GM10266 (cell line): ENCODE results near the gene IDH3A.

Experiments used
- DNase-seq: peaks from one replicate; pipeline ENCODE4 v3.0.0; 2012; ENCODE audit errors: extremely low spot score
- TF ChIP-seq, protein P1 (sequence below): IDR thresholded peaks from 2 replicates; pipeline ENCODE4 v1.5.1; 2012; ENCODE audit warnings: mild to moderate bottlenecking, low read depth; ENCODE audit not compliant: control insufficient read depth, insufficient read depth; ENCODE audit errors: missing control alignments

IDH3A gene

DNA sequence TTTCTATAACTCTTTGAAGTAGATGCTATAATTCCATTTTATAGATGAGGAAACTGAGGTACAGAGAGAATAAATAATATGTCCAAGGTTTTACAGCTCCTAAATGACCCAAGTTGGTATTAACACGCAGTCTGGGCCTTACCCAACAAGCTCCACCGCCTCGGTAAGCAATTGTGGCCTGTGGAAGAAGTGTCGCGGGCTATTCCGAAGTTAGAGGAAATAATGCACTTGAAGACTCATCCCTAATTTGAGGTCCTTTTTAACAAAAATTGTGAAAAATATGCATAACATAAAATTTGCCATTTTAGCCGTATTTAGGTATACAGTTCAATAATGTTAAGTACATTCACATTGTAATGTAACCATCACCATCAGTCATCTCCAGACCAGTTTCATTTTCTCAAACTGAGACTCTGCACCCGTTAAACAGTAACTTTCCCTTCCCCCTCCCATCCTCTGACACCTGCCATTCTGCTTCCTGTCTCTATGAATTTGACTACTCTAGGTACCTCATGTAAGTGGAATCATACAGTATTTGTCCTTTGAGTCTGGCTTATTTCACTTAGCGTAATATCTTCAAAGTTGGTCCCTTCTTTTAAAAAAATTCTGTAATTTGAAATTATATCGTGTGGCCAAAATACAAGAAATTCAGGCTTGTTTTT lies 18.2 kb downstream of the IDH3A start:
- DNase-seq: peak; percentile 62
- TF ChIP-seq, protein P1, sequence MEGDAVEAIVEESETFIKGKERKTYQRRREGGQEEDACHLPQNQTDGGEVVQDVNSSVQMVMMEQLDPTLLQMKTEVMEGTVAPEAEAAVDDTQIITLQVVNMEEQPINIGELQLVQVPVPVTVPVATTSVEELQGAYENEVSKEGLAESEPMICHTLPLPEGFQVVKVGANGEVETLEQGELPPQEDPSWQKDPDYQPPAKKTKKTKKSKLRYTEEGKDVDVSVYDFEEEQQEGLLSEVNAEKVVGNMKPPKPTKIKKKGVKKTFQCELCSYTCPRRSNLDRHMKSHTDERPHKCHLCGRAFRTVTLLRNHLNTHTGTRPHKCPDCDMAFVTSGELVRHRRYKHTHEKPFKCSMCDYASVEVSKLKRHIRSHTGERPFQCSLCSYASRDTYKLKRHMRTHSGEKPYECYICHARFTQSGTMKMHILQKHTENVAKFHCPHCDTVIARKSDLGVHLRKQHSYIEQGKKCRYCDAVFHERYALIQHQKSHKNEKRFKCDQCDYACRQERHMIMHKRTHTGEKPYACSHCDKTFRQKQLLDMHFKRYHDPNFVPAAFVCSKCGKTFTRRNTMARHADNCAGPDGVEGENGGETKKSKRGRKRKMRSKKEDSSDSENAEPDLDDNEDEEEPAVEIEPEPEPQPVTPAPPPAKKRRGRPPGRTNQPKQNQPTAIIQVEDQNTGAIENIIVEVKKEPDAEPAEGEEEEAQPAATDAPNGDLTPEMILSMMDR: no peak

DNA sequence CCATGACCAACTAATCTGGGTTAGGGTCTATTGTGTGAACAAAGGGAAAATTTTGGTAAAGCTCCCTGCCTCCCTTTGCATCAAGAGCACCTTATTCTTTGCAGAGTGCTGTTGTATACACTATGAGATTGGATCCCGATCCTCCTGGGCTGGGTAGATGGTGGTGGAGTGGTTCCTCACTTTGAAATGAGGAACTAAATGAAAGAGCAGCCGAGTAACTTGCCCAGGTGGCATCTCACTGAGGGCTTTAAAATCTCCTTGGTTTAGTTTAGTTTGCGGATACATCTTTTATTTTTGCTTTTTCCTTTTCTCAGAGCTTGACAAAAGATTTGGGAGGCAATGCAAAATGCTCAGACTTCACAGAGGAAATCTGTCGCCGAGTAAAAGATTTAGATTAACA lies 19.4 kb downstream of the IDH3A start:
- TF ChIP-seq, protein P1: no peak

DNA sequence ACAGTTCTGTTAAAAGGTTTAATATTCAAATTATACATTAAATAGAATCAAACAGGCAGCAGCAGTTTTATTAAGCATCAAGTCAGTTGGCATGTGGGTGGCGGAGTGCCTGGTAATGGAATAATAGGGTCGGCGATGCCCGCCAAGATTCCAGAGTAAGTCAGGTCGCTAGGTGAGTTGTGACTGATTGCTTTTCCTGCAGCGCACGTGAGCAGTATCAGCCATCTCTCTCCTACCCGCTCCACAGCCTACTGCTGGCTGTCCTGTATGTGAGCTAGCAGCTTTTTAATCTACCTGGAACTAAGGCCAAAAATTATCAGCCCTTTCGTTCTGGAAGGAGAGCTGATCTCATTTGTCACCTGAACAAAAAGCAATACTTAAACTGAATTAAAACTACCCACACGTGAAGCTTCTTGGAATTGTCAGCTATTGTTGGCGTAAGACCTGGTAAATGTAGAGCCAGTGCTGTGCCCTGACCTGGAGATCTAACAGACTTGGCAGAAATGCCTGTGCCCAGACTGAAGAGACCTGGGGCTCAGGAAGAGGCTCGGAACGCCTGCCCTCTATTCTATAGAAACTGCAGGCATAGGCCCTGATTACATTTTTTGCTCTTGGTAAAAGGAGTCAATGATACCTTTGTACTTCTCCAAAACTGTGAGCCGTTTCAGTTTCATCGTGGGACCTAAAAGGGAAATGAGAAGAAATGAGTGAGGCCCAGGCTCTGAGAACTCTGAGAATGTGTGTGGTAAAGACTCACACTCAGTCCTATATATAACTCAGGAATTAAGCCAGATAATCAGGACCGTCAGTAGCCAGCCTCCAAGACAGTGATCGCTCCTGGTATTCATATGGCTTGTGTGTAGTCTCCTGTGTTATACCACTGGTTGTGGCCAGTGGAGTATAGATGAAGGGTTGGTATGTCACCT lies 21.9 kb downstream of the IDH3A start:
- TF ChIP-seq, protein P1: no peak
- DNase-seq: peak; percentile 44

More for the DNA sequence above, 19.4 kb downstream of the IDH3A start:
- no peak for DNase-seq

DNA sequence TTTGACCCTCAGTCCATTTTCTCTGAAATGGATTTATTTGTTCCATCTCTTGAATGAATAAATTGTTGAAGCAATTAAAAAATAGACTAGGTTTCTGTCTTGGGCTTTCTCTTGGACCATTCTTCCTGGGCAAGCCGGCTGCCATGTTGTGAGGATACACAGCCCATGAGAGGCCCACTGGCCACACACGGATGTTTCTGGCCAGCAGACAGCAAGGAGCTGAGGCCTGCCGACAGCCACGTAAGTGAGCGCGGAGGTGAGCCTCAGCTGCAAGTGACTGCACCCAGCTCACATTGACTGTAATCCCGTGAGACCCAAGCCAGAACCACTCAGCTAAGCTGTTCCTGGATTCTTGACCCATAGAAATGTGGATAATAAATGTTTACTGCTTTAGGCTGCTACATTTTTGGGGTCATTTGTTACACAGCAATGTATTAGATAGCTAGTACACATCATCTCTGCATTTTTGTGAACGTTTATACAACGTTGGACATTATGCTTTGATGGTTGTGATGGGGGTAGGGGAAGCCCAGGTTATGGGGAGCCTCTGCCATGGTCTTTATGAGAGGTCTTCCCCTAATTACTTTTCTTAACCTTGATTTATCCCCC lies 22.8 kb downstream of the IDH3A start:
- DNase-seq: no peak
- TF ChIP-seq, protein P1: no peak

DNA sequence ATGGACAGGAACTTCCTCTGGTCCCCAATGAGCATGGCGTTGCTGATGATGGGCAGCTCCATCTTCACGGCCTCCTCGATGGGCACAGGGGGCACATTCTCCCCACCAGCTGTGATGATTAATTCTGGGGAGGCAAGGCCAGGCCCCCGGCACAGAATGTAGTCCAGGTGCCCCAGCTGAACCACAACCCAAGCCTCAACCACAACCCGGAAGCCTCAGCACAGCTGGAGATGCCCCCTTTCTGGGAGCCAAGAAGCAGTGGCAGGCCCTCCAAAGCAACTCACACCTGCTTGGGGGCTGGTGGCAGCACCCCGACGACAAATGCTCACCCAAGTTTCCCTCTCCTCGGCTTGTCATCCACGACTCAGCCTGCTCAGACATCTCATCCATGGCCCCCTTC lies 25.2 kb downstream of the IDH3A start:
- TF ChIP-seq, protein P1: no peak
- no peak for DNase-seq

DNA sequence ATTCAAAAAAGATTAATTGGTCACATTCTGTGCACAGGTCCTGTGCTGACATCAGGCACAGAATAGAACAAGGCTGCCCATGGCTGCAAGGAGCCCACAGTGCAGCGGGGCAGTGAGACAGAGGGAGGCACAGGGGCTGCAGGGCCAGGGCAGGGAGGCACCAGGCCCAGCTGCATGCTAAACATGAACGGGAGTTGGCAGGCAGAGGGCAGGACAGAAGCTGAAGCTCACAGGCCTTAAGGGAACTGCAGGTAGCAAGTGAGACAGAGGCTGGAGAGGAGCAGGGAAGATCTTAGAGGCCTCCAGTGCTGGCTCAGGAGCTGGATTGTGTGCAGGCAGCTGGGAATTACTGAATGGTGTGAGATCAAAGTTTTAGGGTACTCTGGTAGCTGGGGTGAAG lies 26.2 kb downstream of the IDH3A start:
- DNase-seq: no peak

More for the DNA sequence above, 26.2 kb downstream of the IDH3A start:
- TF ChIP-seq, protein P1: no peak
